Measurements from ENCODE around the gene SIGLEC15. TPM values are rescaled to one million over a fixed set of nuclear protein-coding genes. Genes with fewer than 3 reads are reported as not detected.

SIGLEC15 gene
- total RNA-seq, 1 experiment from 2014 or later, result 0.28 TPM

GRCh38 chr18:45787346-45787745, 38.1 kb upstream of the SIGLEC15 start:
- no peaks in the 10 kb centered on the region for H3K9me3 Mint-ChIP-seq (ENCODE audit: low read depth, unreplicated experiment)
- H3K27me3 Mint-ChIP-seq (ENCODE audit: unreplicated experiment), result no peaks in the 10 kb centered on the region
- H3K27ac Mint-ChIP-seq (ENCODE audit: unreplicated experiment), result no peak overlapping the region
- CTCF ChIA-PET, result no interaction called here
- H3K4me3 Mint-ChIP-seq (ENCODE audit: low read depth, unreplicated experiment), result no peak overlapping the region
- no peak for DNase-seq
- H3K4me1 Mint-ChIP-seq (ENCODE audit: low read depth, unreplicated experiment), result peaks cover 11% of the 10 kb centered on the region
- no peak for TF ChIP-seq CTCF (IDR thresholded peaks at IDR 0.05; ENCODE audit: unreplicated experiment)
- intact Hi-C loops (cut with micrococcal nuclease; ENCODE audit: unreplicated experiment), result no loop called here
- no peaks in the 10 kb centered on the region for H3K36me3 Mint-ChIP-seq (ENCODE audit: insufficient read depth, unreplicated experiment)
- no TSS peak for BruUV-seq (replicated peaks)

DNA sequence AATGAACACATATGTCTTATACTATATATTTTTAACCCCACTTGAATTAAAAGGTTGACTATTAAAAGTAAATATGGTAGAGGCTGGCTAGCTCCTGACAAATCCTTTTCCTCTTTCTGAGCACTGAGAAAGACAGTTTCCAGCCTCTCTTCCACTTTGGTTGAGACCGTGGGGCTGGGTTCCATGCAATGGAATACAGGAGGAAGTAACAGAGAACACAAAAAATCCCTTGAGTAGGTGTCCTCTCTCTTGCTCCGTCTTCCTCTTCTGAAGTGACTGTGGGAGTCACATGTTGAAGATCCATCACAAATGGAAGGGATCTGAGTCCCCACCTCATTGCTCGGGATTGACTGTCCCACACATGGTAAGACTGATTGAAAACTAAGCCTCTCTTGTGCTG, 36.6 kb upstream of the SIGLEC15 start:
- no peak overlapping the region for H3K4me3 Mint-ChIP-seq (ENCODE audit: low read depth, unreplicated experiment)
- no TSS peak for BruUV-seq (replicated peaks)
- H3K9me3 Mint-ChIP-seq (ENCODE audit: low read depth, unreplicated experiment), result no peaks in the 10 kb centered on the region
- intact Hi-C loops (cut with micrococcal nuclease; ENCODE audit: unreplicated experiment), result no loop called here
- no peak for TF ChIP-seq CTCF (IDR thresholded peaks at IDR 0.05; ENCODE audit: unreplicated experiment)
- CTCF ChIA-PET, result no interaction called here
- H3K27ac Mint-ChIP-seq (ENCODE audit: unreplicated experiment), result no peak overlapping the region
- H3K27me3 Mint-ChIP-seq (ENCODE audit: unreplicated experiment), result no peaks in the 10 kb centered on the region
- H3K36me3 Mint-ChIP-seq (ENCODE audit: insufficient read depth, unreplicated experiment), result peaks cover 6% of the 10 kb centered on the region
- no peak for DNase-seq
- H3K4me1 Mint-ChIP-seq (ENCODE audit: low read depth, unreplicated experiment), result peaks cover 17% of the 10 kb centered on the region

DNA sequence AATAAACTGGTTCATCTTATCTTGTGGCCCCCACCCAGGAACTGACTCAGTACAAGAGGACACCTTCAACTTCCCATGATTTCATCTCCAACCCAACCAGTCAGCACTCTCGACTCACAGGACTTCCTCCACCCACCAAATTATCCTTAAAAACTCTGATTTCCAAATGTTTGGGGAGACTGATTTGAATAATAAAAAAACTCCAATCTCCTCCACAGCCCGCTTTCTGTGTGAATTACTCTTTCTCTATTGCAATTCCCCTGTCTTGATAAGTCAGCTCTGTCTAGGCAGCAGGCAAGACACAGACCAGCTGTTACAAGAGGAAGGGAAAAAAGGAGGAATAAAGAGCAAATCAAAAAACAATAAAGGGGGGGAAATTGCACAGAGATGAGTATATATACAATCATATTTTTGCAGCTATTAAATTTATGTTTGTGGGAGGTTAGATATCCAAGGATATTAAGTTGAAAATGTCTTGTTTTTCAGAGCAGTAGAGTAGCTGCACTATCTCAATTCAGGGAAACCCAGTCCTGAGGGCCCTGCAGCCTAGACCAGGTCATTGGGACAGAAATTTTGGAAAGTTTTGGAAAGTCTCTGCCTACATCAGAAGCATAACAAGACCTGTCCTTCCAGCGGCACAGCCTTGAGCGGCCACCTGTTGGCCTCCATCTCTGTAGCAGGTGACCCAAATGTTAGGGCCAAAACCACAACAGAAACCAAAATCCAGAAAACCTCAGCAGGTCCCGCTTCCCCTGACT, 32.8 kb upstream of the SIGLEC15 start:
- no peak for TF ChIP-seq CTCF (IDR thresholded peaks at IDR 0.05; ENCODE audit: unreplicated experiment)
- intact Hi-C loops (cut with micrococcal nuclease; ENCODE audit: unreplicated experiment), result no loop called here

DNA sequence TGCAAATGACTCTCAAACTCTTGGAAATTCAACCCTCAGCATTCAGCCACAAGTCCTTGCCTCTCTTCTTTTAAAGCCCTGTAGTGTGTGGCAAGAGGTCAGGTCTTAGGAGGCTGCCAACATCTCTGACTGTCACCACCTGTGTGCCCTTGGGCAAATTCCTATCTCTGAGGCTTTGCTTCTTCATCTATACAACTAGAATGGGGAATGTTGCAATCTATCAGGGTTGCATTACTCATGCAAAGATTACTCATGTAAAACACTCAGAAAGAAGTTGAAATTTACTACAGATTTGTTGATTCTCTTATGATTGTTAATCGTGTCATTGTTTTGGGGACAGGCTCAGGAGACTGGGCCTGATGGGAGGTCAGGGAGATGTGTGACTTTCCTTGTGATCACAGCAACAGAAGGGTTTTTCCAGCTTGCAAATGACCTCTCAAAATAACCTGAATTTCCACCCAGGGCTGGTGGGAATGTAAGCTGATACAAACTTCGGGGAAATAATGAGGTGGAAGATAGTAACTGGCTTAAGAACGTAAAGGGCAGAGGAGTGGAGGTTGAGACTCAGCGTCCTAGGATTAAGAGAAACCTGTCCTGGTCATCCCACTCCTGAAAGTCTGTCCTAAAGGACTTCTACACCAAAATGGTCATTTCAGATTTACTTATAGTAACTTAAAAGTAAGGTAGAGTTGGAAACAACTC, 32.1 kb upstream of the SIGLEC15 start:
- H3K36me3 Mint-ChIP-seq (ENCODE audit: insufficient read depth, unreplicated experiment), result peaks cover 6% of the 10 kb centered on the region
- BruUV-seq (replicated peaks), result no TSS peak
- DNase-seq, result peak; percentile 55
- intact Hi-C loops (cut with micrococcal nuclease; ENCODE audit: unreplicated experiment), result no loop called here
- H3K4me3 Mint-ChIP-seq (ENCODE audit: low read depth, unreplicated experiment), result peak overlapping the region; percentile 43
- H3K27me3 Mint-ChIP-seq (ENCODE audit: unreplicated experiment), result no peaks in the 10 kb centered on the region
- CTCF ChIA-PET, result no interaction called here
- H3K9me3 Mint-ChIP-seq (ENCODE audit: low read depth, unreplicated experiment), result no peaks in the 10 kb centered on the region
- peaks cover 18% of the 10 kb centered on the region for H3K4me1 Mint-ChIP-seq (ENCODE audit: low read depth, unreplicated experiment)
- no peak for TF ChIP-seq CTCF (IDR thresholded peaks at IDR 0.05; ENCODE audit: unreplicated experiment)
- H3K27ac Mint-ChIP-seq (ENCODE audit: unreplicated experiment), result peak overlapping the region; percentile 95

More for the DNA sequence above, 32.8 kb upstream of the SIGLEC15 start:
- DNase-seq, result no peak
- Mint-ChIP-seq H3K4me1 (ENCODE audit: low read depth, unreplicated experiment) (peaks cover 18% of the 10 kb centered on the region), H3K27ac (ENCODE audit: unreplicated experiment) (peak overlapping the region; percentile 95), H3K9me3 (ENCODE audit: low read depth, unreplicated experiment) (no peaks in the 10 kb centered on the region), H3K27me3 (ENCODE audit: unreplicated experiment) (no peaks in the 10 kb centered on the region), H3K4me3 (ENCODE audit: low read depth, unreplicated experiment) (peak overlapping the region; percentile 43), H3K36me3 (ENCODE audit: insufficient read depth, unreplicated experiment) (peaks cover 6% of the 10 kb centered on the region)
- no TSS peak for BruUV-seq (replicated peaks)
- CTCF ChIA-PET, result no interaction called here
